K562 (cell line): Measurements from ENCODE around the gene ANKRD49. TPM values are rescaled to one million over a fixed set of nuclear protein-coding genes. Genes with fewer than 3 reads are reported as not detected.
A peak's percentile ranks its signal among the peaks of the same experiment; 100 is the strongest.

Source experiments
- BMI1 ChIP-seq: fragments of 150-350 bp; IDR thresholded peaks from 2 replicates; pipeline ENCODE4 v1.6.1; 2014; ENCODE audit warnings: low read length
- BRCA1 ChIP-seq, 2 experiments: fragments of 450-650 bp in 1 of 2; sonication (generic) in 1 of 2; formaldehyde crosslinking in 1 of 2; IDR thresholded peaks; 2 replicates each; pipeline versions ENCODE4 v1.5.0 to v1.6.1; 2017 to 2020; ENCODE audit warnings: mild to moderate bottlenecking in 1 of 2, missing genetic modification reagents in 1 of 2
- CEBPG ChIP-seq, 3 experiments: fragments of 200-800 bp in 1 of 3; sonication (Bioruptor generic) in 1 of 3; sonication (generic) in 1 of 3; formaldehyde crosslinking in 1 of 3; IDR thresholded peaks in 2 of 3; conservative IDR thresholded peaks in 1 of 3; 2 replicates each; pipeline versions ENCODE4 v1.6.1 to v1.8.0; 2016 to 2022; ENCODE audit warnings: missing compliant biosample characterization in 2 of 3, missing genetic modification characterization in 2 of 3, mild to moderate bottlenecking in 1 of 3, missing genetic modification reagents in 1 of 3
- COPS2 ChIP-seq: fragments of 450-650 bp; conservative IDR thresholded peaks from 2 replicates; pipeline ENCODE4 v1.6.1; 2016; ENCODE audit warnings: mild to moderate bottlenecking, moderate library complexity
- MAFG ChIP-seq: fragments of 450-650 bp; conservative IDR thresholded peaks from 2 replicates; pipeline ENCODE4 v1.6.1; 2016; ENCODE audit warnings: missing genetic modification characterization, missing compliant biosample characterization
- MECOM ChIP-seq: fragments of 250-450 bp; sonication (Bioruptor Pico); IDR thresholded peaks from 2 replicates; pipeline ENCODE4 v1.8.0; 2022; ENCODE audit warnings: inconsistent platforms
- NR2C2 ChIP-seq, 2 experiments: fragments of 200-800 bp in 1 of 2; sonication (Bioruptor generic) in 1 of 2; sonication (generic) in 1 of 2; formaldehyde crosslinking in 1 of 2; IDR thresholded peaks; 2 replicates each; pipeline versions ENCODE4 v1.6.1 to v1.8.0; 2016 to 2022; ENCODE audit warnings: mild to moderate bottlenecking in 1 of 2, missing compliant biosample characterization in 1 of 2, missing genetic modification characterization in 1 of 2, missing genetic modification reagents in 1 of 2
- POLR3G ChIP-seq: IDR thresholded peaks from 2 replicates; pipeline ENCODE4 v1.6.1; 2011; ENCODE audit not compliant: insufficient read length, insufficient replicate concordance; ENCODE audit errors: extremely low read depth
- RAD21 ChIP-seq, 2 experiments: fragments of 250-450 bp in 1 of 2; fragments of 450-650 bp in 1 of 2; sonication (Bioruptor Pico) in 1 of 2; formaldehyde crosslinking in 1 of 2; IDR thresholded peaks in 1 of 2; conservative IDR thresholded peaks in 1 of 2; 2 replicates each; pipeline versions ENCODE4 v1.4.0 to v1.8.0; 2020 to 2022; ENCODE audit warnings: mild to moderate bottlenecking in 2 of 2, moderate library complexity in 1 of 2
- SLC30A9 ChIP-seq: fragments of 250-450 bp; sonication (Bioruptor Pico); IDR thresholded peaks from 2 replicates; pipeline ENCODE4 v1.8.0; 2022; ENCODE audit warnings: mild to moderate bottlenecking, moderate library complexity
- SNRNP70 ChIP-seq: fragments of 200-400 bp; formaldehyde crosslinking; optimal IDR thresholded peaks from 2 replicates; pipeline ENCODE3; 2017; ENCODE audit warnings: low read depth, low read length
- SREBF2 ChIP-seq: sonication (generic); formaldehyde crosslinking; IDR thresholded peaks from 2 replicates; pipeline ENCODE4 v1.4.0; 2020; ENCODE audit warnings: mild to moderate bottlenecking, missing genetic modification reagents
- TCF3 ChIP-seq: sonication (generic); formaldehyde crosslinking; IDR thresholded peaks from 2 replicates; pipeline ENCODE4 v1.4.0; 2020; ENCODE audit warnings: mild to moderate bottlenecking, missing genetic modification reagents
- ZBED1 ChIP-seq: IDR thresholded peaks from 2 replicates; pipeline ENCODE4 v1.6.1; 2014
- ZBTB17 ChIP-seq: fragments of 450-650 bp; formaldehyde crosslinking; IDR thresholded peaks from 2 replicates; pipeline ENCODE4 v1.4.0; 2020; ENCODE audit warnings: mild to moderate bottlenecking
- ZEB2 ChIP-seq: fragments of 450-650 bp; IDR thresholded peaks from 2 replicates; pipeline ENCODE4 v1.6.1; 2016
- ZNF347 ChIP-seq: fragments of 450-650 bp; formaldehyde crosslinking; IDR thresholded peaks from 2 replicates; pipeline ENCODE4 v1.4.0; 2020; ENCODE audit warnings: low read depth, mild to moderate bottlenecking, moderate library complexity
- ZNF586 ChIP-seq: fragments of 450-650 bp; formaldehyde crosslinking; conservative IDR thresholded peaks from 2 replicates; pipeline ENCODE4 v1.4.0; 2020; ENCODE audit warnings: mild to moderate bottlenecking, moderate library complexity
- polyA plus RNA-seq, 8 experiments: library from polyadenylated mRNA; depleted of rRNA in 4 of 8; stranded (reverse) in 5 of 8; unstranded in 3 of 8; fragments of >200 nt; fragmentation: Nextera tagmentation in 2 of 8; fragmentation: Illumina TruSeq in 1 of 8; extraction: Ambion mirVana in 2 of 8; extraction: Trizol in 1 of 8; gene quantifications; 2 replicates each; pipeline versions ENCODE4 v1.2.1 to v1.2.3, GENCODE V29; 2011 to 2014; ENCODE audit warnings: inconsistent platforms in 1 of 8, missing spikeins in 1 of 8
- total RNA-seq, 7 experiments: library from RNA; depleted of rRNA in 6 of 7; stranded (reverse); fragments of >200 nt in 6 of 7; fragmentation: Illumina TruSeq in 2 of 7; extraction: Trizol in 2 of 7; gene quantifications; 2 replicates each; pipeline versions ENCODE4 v1.2.1 to v1.2.3, GENCODE V29; 2011 to 2021; ENCODE audit warnings: low replicate concordance in 1 of 7
- TF ChIP-seq, protein P1 (sequence below), 2 experiments: fragments of 450-650 bp in 1 of 2; sonication (generic) in 1 of 2; formaldehyde crosslinking; conservative IDR thresholded peaks; 2 replicates each; pipeline versions ENCODE4 v1.4.0 to v1.8.1; 2020 to 2022; ENCODE audit warnings: mild to moderate bottlenecking in 1 of 2, missing genetic modification reagents in 1 of 2
- TF ChIP-seq, protein P2 (sequence below): fragments of 450-650 bp; IDR thresholded peaks from 2 replicates; pipeline ENCODE4 v1.6.1; 2017; ENCODE audit warnings: antibody characterized with exemption
- TF ChIP-seq, protein P3 (sequence below): sonication (generic); formaldehyde crosslinking; IDR thresholded peaks from 2 replicates; pipeline ENCODE4 v1.8.1; 2023; ENCODE audit warnings: mild to moderate bottlenecking, missing genetic modification reagents
- TF ChIP-seq, protein P4 (sequence below): fragments of 450-650 bp; formaldehyde crosslinking; IDR thresholded peaks from 2 replicates; pipeline ENCODE4 v1.4.0; 2022; ENCODE audit warnings: missing genetic modification characterization

The ANKRD49 gene
- total and polyA plus RNA-seq, 9 of the 15 experiments (the other 6 are each of a cell fraction or from before 2014, with no cell fraction given): 13.4 to 43.5 (median 30.6) TPM

DNA sequence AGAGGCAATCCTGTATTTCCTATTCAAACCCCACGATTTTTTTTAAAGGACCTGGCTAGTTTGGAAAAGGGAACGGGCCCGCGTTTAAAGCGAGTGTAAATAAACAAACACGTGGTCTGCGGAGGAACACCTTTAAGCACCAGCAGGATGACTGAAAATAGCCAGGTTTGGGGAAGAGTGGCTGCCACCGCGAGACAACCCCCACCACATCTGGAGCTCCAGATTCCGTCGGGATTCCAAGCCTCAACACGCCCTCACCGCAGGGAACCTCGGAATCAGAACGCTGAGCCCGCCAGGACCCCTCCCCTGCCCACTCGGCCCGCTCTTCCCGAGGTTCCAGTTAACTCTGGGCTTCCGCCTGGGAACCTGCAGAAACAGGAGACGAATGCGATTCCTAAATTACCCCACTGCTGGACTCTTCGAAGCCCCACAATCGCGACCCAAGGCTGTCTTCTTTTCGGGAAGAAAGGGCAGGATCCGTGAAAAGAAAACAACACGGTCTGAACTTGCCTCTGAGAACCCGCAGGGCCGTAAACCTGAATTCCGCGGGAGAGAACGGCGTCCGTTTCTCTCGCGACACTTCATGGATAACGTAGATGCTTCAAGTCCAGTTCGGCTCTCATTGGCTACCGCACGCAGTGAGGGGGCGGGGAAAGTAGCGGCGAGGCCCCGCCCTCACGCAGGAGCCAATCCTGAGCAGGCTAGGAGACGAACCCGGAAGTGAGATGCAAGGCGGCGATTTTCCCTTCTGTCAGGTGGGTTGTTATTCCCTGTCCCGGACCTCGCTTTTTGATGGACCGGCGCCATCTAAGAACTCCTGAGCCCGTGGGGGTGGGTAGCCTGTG lies at the start of gene ANKRD49, which contains the start of gene MRE11 (continued):
- no peak for TF ChIP-seq BMI1
- no peak for TF ChIP-seq ZBTB17 (CRISPR knock-in tag)
- TF ChIP-seq ZNF347 (CRISPR knock-in tag): no peak
- no peak for TF ChIP-seq SLC30A9 (CRISPR knock-in tag)
- no peak for TF ChIP-seq RAD21 (CRISPR knock-in tag; conservative IDR thresholded peaks at IDR 0.05 in 1 of 2, IDR thresholded peaks at IDR 0.05 in 1 of 2)
- no peak for TF ChIP-seq MECOM (CRISPR knock-in tag)
- TF ChIP-seq ZBED1: no peak
- TF ChIP-seq NR2C2 (CRISPR knock-in tag; IDR thresholded peaks at IDR 0.05): 0 out of 2 replicates have a peak, but pooled peaks have one; percentile 45
- no peak; the same call in 1 of the 2 replicates for TF ChIP-seq NR2C2 (tag; IDR thresholded peaks at IDR 0.05)
- TF ChIP-seq CEBPG (CRISPR knock-in tag; IDR thresholded peaks at IDR 0.05): no peak
- TF ChIP-seq CEBPG (tag; conservative IDR thresholded peaks at IDR 0.05 in 1 of 2, IDR thresholded peaks at IDR 0.05 in 1 of 2): no peak
- 0 out of 2 replicates have a peak, but pooled peaks have one; percentile 6 for TF ChIP-seq TCF3 (CRISPR knock-in tag)
- TF ChIP-seq POLR3G: no peak
- no peak for TF ChIP-seq BRCA1 (IDR thresholded peaks at IDR 0.05)
- TF ChIP-seq BRCA1 (CRISPR knock-in tag; IDR thresholded peaks at IDR 0.05): no peak
- TF ChIP-seq COPS2: no peak
- TF ChIP-seq, protein P1, sequence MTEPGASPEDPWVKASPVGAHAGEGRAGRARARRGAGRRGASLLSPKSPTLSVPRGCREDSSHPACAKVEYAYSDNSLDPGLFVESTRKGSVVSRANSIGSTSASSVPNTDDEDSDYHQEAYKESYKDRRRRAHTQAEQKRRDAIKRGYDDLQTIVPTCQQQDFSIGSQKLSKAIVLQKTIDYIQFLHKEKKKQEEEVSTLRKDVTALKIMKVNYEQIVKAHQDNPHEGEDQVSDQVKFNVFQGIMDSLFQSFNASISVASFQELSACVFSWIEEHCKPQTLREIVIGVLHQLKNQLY (CRISPR knock-in tag; conservative IDR thresholded peaks at IDR 0.05): no peak
- TF ChIP-seq, protein P2, sequence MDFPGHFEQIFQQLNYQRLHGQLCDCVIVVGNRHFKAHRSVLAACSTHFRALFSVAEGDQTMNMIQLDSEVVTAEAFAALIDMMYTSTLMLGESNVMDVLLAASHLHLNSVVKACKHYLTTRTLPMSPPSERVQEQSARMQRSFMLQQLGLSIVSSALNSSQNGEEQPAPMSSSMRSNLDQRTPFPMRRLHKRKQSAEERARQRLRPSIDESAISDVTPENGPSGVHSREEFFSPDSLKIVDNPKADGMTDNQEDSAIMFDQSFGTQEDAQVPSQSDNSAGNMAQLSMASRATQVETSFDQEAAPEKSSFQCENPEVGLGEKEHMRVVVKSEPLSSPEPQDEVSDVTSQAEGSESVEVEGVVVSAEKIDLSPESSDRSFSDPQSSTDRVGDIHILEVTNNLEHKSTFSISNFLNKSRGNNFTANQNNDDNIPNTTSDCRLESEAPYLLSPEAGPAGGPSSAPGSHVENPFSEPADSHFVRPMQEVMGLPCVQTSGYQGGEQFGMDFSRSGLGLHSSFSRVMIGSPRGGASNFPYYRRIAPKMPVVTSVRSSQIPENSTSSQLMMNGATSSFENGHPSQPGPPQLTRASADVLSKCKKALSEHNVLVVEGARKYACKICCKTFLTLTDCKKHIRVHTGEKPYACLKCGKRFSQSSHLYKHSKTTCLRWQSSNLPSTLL: no peak
- no peak for TF ChIP-seq ZNF586
- no peak for TF ChIP-seq MAFG
- TF ChIP-seq SNRNP70: no peak
- TF ChIP-seq SREBF2: no peak
- no peak for TF ChIP-seq ZEB2
- TF ChIP-seq, protein P3, sequence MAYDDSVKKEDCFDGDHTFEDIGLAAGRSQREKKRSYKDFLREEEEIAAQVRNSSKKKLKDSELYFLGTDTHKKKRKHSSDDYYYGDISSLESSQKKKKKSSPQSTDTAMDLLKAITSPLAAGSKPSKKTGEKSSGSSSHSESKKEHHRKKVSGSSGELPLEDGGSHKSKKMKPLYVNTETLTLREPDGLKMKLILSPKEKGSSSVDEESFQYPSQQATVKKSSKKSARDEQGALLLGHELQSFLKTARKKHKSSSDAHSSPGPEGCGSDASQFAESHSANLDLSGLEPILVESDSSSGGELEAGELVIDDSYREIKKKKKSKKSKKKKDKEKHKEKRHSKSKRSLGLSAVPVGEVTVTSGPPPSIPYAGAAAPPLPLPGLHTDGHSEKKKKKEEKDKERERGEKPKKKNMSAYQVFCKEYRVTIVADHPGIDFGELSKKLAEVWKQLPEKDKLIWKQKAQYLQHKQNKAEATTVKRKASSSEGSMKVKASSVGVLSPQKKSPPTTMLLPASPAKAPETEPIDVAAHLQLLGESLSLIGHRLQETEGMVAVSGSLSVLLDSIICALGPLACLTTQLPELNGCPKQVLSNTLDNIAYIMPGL: peak; percentile 53; the same call in 1 of the 2 replicates
- TF ChIP-seq, protein P4, sequence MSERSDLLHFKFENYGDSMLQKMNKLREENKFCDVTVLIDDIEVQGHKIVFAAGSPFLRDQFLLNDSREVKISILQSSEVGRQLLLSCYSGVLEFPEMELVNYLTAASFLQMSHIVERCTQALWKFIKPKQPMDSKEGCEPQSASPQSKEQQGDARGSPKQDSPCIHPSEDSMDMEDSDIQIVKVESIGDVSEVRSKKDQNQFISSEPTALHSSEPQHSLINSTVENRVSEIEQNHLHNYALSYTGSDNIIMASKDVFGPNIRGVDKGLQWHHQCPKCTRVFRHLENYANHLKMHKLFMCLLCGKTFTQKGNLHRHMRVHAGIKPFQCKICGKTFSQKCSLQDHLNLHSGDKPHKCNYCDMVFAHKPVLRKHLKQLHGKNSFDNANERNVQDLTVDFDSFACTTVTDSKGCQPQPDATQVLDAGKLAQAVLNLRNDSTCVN: no peak; the same call in 1 of the 2 replicates
